ENCODE data around the gene LCN2.

The LCN2 gene

DNA sequence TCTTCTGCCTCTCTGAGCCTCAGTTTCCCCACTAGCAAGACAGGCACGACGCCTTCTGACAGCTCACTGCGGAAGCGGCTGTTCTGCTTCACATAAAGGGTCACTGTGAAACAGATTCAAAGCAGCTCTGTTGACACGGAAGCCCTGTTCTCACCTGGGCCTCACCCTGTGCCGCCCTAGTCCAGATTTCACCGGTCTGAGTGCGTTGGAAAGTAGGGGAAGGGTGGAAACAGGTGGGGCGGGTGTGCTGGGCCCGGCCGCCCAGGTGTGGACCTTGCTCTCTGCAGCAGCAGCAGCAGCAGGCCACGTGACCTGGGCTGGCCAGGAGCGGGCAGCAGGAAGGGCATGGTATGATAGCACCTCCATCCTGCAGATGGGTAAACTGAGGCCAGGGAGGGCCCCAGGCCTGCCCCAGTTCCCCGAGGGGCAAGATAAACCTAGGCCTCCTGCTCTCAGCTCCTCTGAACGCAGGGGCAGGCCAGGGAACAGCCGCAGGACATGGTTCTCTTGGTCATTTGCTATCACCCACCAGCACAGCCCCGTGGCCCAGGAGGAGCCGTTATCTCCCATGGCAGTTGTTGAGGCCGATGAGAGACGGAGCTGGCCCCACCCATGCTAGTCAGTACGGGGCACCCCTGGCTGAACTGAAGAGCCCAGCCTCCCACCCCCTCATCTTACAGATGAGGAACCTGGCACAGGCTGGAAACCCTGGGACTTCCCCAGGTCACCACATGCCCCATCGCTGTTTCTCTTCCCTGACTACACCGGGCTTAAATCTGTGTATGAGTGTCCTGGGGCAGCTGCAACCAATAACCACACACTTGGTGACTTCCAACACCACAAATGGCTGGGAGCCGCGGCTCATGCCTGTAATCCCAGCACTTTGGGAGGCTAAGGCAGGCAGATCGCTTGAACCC lies 33.8 kb upstream of the LCN2 start:
- no peak for FAIRE-seq

DNA sequence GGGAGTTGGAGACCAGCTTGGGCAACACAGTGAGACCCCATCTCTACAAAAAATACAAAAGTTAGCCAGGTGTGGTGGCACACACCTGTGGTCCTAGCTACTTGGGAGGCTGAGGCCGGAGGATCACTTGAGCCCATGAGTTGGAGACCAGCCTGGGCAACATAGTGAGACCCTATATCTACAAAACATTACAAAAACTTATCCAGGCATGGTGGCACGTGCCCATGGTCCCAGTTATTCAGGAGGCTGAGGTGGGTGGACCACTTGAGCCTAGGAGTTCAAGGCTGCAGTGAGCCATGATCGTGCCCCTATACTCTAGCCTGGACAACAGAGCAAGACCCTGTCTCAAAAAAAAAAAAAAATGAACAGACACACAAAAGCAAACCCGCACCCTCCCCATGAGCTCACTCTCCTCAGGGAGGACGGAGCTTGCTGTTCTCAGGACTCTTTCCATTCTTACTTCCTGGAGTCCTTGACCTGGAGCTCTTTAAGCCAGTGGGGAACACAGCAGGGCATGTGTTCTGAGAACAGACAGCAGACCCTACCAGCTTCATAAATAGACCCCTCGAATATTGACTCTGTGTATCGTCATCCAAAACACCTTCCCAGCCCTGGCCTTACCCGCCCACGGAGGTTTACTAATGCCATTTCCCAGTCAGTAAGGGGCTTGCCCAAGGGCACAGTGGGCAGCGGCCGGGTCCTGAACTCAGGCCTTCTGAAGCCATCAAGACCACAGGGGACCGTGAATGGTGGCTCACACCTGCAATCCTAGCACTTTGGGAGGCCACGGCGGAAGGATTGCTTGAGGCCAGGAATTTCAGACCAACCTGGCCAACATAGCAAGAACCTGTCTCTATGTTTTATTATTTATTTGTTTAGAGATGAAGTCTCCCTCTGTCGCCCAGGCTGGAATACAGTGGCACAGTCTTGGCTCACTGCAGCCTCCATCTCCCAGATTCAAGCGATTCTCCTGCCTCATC lies 32.9 kb upstream of the LCN2 start:
- no peak for FAIRE-seq

DNA sequence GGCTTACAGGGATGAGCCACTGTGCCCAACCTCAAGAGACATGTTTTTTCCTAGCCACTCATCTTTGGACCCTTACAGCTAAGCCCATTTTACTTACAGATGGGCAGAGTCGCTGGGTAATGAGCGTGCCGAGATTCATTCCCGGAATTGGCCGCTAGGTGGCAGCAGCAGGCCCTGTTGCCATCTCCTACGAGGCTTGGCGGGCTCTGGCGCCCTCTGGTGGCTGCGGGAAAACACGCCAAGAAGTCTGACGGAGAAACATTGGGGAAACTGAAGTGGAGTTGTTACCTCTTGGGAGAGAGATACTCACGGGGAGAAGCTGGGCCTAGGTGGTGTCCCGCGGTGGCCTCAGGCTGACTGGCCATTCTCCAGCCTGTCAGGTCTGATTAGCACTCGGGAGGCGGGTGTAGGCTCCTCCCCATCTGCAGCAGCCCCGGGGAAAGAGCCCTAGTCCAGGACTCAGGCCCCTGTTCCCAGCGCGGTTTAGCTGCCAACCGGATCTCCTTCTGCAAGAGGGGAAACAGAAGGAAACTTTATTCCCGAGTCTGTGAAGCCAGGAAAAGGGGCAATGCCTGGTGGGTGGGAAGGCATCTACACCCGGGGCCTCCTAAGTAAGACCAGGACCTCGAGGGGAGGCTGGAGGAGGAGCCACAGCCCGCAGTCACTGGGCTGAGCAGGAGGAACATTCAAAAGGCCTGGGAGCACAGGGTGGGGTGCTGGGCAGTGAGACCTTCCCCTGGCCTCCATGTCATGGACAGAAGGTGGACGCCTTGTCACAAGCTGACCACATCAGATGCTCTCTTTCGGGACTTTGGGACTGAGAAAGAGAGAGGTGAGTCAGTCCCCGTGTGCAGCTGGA lies 31.4 kb upstream of the LCN2 start:
- peak; percentile 28 for FAIRE-seq

DNA sequence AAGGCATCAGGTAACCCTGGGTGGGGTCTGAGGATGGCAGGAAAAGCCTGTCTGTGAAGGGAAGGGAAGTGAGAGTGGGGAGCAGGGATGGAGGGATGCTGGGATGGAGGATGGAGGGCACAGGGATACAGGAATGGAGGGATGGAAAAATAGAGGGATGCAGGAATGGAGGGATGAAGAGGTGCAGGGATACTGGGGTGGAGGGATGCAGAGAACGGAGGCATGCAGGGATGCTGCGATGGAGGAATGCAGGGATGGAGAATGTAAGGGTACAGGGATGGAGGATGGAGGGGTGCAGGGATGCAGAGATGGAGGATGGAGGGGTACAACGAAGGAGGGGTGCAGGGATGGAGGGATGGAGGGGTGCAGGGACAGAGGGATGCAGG lies 30.8 kb upstream of the LCN2 start:
- FAIRE-seq: no peak

DNA sequence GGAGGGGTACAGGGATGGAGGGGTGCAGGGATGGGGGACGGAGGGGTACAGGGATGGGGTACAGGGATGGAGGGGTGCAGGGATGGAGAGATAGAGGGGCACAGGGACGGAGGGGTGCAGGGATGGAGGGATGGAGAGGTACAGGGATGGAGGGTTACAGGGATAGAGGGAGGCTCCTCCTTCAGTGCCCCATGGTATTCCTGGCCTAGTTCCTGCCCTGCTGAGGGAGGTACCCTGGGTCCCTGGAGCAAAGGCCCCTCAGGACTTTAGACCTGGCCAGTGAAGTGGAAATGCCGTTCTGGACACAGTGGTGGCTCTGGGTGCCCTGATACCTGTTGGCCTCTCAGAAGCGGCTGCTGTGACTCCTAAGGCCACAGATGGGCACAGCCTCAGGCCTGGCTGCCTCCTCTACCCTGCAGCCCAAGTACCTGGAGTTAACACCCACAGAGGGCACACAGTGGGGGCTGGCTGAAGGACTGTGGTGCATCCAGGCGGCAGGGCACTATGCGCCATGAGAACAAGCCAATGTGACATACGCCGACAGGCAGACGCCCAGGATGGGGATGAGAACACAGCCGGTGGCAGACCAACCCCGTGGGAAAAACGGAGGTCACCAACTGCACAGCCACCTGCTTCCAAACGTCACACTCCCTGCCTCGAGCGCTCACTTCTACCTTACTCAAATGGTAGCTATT lies 30.1 kb upstream of the LCN2 start:
- FAIRE-seq: no peak

DNA sequence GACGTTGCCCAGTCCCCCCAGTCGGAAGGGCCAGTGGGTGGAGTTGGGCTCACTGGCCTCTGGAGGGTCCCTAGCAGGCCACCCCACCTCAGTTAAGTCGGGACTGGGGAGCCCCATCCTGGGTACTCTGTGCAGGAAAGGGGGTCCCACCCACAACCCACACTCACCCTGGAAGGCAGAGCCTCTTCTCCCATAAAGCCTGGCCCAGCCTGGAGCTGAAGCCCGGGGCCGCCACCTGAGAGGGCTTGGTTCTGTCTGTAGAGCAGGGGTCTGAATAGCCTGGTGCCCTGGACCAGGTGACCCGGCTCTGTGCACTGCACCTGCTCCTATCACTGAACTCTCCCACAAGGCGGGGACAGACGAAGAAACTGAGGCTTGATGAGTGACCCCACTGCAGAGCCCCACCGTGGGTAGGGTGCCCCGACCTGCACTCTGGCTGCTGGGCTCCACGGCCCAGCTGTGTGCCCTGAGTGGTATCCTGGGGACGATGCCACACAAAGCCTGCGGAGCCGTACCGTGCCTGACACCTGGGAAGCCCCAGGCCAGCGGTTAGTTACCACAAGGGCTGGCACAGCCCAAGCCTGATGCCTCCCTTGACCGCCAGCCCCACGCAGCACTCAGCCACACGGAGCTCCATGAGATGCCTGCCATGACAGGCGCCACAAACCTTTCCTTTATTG lies 29.1 kb upstream of the LCN2 start:
- FAIRE-seq: no peak

DNA sequence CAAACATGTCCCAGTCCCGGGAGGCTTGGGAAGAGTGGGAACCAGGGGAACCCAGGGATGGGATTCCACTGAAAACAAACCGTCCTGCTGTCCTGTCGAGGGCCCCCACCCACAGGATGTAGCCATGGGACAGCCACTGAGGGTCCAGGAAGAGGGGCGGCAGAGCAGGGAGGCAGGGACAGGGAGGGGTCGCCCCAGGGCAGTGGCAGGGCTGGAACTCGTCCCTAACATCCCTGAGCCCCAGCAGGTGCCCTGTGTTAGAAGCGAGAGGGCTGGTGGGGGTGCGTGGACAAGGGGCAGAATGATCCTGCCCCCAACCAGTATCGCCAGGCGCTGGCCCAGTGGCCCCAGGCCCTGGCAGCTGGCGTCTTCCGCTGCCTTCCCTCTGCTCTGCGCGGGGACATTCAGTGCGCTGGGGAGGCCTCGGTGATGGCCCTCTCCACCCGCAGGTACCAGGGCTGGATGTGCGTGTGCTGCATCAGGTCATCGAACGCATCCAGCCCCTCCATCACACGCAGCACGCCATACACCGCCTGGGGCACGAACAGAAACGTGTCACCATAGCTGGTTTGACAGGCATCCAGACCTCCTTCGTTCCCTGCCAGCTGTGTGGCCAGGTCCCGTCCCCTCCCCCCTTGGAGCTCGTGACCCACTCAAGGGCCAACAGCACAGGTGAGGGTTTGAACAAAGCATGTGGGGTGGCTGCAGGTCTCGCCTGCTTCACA lies 28.4 kb upstream of the LCN2 start:
- FAIRE-seq: no peak

DNA sequence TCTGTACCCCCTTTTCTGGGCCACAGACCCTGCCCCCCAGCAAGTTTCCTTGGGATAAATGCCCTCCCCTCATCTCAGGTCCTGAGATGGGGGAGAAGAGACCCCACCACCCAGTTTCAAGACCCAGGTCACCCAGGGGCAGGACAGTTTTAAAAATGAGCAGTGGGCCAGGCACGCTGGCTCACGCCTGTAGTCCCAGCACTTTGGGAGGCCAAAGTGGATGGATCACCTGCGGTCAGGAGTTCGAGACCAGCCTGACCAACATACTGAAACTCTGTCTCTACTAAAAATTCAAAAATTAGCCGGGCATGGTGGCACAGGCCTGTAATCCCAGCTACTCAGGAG lies 27.8 kb upstream of the LCN2 start:
- FAIRE-seq: no peak

DNA sequence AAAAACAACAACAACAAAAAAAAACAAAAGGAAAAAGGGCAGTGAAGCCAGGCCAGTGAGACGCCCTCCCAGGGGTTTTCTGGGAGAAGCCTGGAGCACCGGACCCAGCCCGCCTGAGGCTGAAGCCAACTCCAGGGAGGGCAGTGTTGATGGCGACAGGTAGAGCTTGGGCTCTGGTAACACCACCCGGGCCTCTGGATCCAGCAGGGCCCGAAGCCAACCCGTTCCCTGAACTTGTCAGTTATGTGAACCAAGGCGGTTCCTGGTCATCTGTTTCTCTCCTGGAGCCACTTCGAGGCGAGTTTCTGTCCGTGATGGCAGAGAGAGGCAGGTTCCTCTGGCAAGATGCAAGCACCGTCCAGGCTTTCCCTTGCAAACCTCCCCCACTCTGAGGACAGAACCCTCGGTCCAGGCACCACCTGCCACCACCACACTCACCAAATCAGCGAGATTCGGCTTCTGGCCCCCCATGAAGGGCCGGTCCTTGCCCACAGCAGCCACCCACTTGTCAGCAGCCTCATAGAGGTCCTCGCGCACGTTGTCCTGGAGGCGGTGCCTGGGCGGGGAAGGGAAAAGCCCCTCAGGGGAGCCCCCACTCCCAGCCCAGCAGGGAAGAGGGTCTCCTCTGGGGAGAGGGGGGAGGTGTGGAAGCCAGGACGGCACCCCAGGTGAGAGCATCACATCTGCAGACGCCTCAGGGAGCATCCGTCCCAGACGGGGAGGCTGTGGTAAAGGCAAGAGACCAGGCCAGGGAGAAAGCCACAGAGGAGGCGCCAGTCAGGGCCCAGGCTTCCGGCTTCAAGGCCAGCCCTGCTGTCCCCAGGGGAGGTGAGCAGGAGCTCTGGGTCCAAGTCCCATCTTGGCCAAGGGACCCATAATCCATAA lies 27.1 kb upstream of the LCN2 start:
- FAIRE-seq: no peak

DNA sequence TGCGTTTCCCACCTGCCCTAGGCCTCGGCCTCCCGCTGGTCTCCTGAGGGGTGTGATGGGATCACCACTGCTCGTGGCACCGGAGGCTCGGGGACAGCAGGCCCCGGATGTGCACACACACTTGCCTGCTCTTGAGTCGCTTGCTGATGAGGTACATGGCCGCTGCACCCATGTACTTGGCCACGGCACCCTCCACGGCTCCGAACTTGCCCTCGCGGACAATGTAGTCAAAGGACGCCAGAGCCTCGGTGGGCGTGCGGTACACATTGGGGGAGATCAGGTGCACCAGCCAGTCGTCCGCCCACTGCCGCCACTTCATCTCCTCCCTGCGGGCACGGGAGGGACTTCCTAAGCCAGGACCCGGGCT lies 26.5 kb upstream of the LCN2 start:
- no peak for FAIRE-seq

DNA sequence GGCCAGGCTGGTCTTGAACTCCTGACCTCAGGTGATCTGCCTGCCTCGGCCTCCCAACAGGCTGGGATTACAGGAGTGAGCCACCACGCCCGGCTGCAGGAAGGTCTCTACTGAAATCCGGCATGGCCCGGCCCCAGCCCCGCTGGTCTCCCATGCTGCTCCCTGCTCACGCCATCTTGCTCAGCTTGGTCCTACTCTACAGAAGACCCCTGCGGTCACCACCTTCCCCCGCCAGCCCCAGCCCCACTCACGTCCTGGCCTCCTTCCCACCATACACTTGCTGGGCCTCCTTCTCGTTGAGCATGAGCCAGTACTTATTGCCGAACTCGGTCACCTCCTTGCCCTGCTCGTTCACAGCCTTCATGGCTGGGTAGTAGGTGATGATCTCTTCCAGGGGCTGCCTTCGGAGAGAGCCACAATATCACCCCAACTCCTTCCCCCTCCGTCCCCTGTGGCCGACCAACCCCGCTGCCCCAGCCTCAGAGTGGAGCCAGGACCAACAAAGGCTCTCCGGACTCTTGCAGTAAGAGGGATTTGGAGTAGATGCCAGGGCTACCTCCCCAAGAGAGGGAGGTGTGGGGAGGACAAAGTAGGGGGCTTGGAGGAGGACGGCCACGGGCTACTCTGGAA lies 25.7 kb upstream of the LCN2 start:
- FAIRE-seq: no peak

DNA sequence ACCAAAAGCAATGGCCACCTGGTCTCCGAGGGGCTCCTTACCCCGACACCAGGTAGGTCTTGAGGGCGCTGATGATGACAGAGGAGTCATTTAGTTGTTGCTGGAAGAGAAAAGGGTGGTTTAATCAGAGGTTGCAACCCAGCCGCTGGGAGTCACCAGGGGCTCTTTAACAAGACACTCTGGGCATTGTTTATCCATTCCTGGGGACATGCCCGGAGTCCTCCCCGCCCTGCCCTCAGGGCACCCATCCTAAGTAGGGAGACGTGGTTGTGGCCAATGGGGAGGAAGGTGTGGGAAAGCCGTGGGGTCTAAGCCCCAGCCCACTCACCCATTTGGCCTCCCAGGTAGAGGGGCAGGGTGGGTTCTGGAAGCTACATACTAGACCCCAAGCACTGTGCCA lies 24.8 kb upstream of the LCN2 start:
- FAIRE-seq: no peak

DNA sequence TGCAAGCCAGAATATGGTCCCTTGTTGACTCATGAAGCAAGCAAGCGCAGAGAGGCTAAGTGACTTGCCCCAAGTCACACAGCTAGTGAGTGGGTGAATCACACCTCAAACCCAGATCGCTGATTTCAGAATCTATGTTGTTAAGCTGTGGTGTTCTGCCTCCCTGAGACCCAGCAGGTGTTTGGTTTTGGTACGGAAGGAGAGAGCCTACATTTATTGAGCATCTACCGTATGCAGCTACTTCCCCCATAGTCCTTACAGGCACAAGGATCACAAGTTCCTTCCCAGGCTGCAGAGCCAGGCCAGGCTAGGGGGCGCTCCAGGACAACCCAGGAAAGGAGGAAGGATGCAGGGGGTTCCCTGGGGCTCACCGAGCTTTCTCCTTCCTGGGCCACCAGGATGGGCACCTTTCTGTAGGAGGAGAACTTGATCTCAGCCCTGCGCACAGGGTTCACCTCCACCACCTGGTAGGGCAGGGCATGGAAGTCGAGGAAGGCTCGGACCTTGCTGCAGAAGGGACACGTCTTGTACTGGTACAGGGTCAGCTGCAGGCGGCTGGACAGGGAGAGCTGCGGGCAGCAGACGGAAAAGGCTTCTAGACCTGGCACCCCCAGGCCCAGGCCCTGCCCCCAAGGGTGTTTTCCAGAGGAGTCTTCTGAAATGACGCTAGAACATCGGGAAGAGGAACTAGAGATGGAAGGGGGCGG lies 24.2 kb upstream of the LCN2 start:
- FAIRE-seq: no peak

DNA sequence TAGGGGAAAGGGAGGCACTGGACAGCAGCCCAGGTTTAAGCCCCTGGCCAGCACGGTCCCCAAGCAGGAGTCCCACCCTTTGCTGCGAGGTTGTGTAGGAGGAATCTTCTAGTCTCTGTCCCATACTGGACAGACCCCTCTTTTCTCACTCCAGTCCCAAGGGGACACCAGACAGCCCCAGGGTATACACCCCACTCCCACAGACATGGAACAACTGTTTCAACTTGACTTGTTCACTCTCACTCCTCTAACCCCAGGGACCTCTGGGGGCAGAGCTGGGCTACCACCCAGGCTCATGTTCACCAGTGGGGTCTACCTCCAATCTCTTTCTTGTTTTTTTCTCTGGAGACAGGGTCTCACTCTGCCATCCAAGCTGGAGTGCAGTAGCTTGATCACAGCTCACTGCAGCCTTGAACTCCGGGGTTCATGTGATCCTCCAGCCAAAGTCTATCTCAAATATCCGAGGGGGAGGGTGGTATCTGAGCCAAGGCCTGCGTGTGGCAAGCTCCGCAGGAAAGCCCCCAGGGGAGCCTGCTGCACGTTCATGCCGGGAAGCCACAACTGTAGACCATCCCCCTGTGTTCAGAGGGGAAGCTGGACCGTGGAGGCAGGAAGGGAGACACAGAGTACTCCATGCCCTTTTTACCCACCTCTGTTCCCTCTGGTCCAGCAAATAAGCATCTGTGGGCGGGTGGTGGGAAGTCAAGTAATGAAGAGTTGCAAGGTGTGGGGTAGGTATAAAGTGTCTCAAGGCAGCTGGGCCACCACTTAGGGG lies 23.5 kb upstream of the LCN2 start:
- no peak for FAIRE-seq

DNA sequence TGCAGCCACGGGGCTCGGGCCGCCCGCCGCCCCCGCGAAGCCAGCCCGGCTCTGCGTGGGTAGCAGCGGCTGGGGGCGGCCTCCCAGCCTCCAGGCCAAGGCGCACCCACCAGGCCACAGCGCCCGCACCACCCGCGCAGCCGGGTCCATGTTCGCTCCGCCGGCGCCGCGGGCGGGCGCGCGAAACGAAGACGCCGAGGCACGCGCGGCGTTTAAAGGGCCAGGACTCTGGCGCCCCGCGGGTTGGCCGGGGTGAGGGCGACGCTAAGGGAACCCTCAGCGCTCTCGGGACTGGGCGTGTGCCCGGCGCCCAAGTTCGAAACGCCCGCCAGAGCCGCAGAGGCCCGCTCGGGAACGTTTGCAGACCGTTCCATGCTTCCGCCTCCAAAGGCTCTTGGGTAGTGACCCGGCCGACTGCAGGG lies 21.7 kb upstream of the LCN2 start, which contains the start of gene PTGES2:
Gene PTGES2 (minus strand): TSS at position 162 of the 422 bp plus-strand sequence. CDS start 12 bp downstream, at position 150.
- FAIRE-seq: no peak

DNA sequence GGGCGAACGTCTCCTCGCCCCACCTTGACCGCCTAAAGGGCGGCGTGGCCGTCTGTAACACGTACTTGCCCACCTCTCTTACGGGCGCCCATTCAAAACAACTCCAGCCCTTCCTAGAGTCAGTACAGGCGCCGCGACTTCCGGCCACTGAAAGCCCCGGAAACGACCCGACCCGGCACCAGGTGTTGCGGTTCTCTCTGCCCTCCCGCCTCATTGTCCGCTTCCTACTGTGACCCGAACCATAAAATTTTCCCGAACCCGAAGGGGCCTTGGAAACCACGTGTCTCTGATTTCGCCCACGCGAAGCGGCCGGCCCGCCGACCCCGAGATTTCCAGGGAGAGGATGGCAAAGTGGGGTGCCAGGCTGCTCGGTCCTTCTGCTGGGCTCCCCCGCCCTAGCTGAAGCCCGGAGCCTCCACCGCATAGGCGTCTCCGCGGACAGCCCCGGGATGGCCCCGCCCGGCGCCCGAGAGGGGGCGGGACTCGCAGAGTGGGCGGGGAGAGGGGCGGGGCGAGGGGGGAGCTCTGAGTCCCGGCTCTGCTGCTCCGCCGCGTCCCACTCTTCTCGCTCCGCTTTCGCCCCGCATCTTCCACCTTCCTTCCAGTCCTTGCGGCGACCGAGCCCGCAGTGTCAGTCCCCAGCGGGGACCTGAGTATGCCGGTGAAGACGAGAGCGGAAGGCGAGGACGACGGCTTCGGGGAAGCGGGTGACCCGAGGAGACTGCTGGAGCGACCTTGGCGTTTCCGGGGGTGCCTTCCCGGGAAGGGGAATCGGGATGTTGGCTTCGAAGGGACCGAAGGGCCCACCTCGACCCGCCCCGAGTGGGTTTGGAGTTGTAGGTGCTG lies 21.0 kb upstream of the LCN2 start:
- no peak for FAIRE-seq
